Stimulated activated CD4-positive, alpha-beta T cell treated with anti-CD3 and anti-CD28 coated beads, Interleukin-1b, Interleukin-23, amount 100 ng/mL, for 4 hours (primary cell): ENCODE results near the gene KRT2.

Experiments used
- DNase-seq, 2 donors: peaks; one replicate each; pipeline ENCODE4 v3.0.0-alpha.2; 2020; ENCODE audit warnings: low read depth in 2 of 2

Gene KRT2

GRCh38 chr12:52666471-52666870, 14.5 kb upstream of the KRT2 start:
- DNase-seq, result no peak

DNA sequence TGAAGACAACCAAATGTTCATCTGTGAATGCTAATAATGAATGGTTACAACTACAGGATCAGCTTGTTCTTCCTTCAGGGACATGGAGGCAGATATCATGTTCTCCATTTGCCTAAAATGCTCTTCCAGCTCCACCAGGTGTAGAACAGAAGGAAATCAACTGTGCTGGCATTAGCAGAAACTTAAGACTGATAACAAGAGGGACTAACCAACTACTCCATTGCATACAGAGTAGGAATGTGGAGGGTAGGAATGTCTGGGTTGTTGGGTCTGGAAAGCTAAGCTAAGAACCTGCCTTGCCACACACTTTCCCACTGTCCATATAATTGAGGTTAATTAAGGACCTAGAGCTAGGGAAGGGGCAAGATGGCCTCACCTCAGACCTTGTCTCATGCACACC, 11.4 kb upstream of the KRT2 start:
- DNase-seq, result no peak

- no peak for DNase-seq
Measured at GRCh38 chr12:52662918-52663229, 10.9 kb upstream of the KRT2 start.

- no peak for DNase-seq
Measured at GRCh38 chr12:52662093-52662917, 10.3 kb upstream of the KRT2 start.

GRCh38 chr12:52661668-52662067, 9.7 kb upstream of the KRT2 start:
- no peak for DNase-seq

GRCh38 chr12:52660934-52661499, 9.0 kb upstream of the KRT2 start:
- no peak for DNase-seq

DNA sequence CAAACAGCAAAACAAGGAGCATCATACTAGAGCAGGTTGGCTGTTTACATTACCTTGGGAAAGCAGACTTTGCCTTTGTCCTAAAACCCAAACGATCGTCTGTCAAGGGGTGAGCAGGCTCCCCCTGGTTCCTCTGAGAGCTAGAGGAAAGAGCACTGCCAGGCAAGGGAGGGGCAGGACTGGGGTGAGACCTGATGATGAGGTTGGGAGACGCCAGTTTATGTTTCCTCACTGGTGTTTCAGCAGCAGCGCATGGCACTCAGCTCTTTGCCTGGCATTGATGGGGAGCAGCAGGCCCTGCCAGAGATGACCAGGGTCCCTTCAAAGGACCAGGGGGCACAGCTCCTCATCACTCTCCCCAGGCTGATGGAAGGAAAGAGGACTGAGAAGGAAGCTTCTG, 7.9 kb upstream of the KRT2 start:
- no peak for DNase-seq

- no peak for DNase-seq
Measured at GRCh38 chr12:52659395-52659794, 7.4 kb upstream of the KRT2 start.

DNA sequence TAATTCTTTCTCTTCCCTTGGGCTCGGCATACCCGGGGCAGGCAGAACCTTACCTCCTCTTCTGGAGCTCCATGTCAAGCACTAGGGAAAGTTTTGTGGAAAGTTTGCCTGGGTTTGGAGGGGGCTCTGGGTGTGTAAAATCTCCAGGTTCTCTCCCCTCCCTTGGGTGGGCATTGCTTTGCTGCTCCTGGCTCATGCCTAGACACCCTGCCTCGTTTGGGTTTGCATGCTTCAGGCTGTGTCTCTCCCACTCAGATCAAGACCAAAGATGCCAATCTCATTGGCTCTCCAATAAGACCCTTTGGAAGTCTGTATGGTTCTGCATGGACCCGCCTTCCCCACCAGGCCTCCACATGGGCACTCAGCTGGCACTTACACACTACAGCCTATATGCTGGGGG, 6.2 kb upstream of the KRT2 start:
- DNase-seq, result no peak

GRCh38 chr12:52657250-52657902, 5.4 kb upstream of the KRT2 start:
- DNase-seq, result no peak

DNA sequence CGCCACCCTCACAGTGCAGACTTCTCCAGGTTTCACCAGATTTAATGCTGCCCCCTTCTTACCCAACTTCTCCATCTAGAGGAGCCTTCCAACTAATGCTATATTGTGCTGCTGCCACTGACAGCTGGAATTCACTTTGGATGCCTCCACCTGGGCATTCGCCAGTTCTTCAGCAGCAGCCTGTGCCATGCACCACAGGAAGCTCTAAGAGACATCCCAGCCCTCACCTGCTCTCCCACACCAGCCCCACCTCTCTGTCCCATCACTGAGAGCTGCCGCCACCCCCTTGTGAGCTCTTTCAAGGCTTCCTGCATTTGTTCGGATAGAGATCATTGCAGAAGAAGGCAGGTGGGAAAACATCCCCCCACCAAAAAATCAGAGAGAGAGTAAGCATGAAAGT, 4.6 kb upstream of the KRT2 start:
- DNase-seq, result no peak

DNA sequence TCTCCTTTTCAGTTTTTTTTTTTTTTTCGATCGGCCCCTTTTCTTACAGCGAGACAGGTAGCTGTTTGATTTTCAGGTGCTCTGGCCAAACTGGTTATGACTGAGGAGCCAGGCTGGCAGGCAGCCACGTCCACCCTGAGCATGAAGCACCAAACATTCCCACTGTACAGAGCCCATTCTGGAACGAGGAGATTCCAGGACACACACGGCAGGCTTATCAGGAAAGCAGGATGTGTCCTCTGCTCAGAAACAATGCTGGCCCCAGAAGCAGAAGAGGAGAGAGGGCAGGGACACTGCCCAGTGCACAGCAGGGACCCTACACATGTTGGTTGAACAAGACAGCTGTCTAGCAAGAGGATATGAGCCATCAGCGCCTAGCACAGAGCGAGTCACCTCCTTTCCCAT, 3.7 kb upstream of the KRT2 start:
- DNase-seq, result no peak

- no peak for DNase-seq
Measured at GRCh38 chr12:52655251-52655650, 3.2 kb upstream of the KRT2 start.

- DNase-seq, result no peak
Measured at GRCh38 chr12:52650520-52651081, 1.4 kb downstream of the KRT2 start.

DNA sequence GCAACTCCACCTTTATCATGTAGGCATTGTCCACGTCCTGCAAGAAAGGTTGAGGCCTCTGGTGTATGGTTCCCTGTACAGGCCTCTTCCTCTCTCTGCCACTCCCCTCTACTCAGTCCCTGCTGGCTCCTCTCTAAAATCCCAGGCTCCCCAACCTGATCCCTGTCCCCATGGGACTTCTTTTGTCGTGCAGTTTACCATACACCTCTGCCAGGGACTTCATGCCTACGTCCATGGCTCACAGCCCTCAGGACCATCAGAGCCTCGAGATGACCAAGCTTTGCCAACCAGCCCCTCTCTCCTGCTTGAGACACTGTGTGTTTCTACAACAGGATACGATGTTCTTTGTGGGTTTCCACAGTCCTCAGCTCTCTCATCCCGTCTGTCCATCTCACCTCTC, 2.9 kb downstream of the KRT2 start:
- no peak for DNase-seq

- DNase-seq, result no peak
Measured at GRCh38 chr12:52648012-52648550, 3.9 kb downstream of the KRT2 start.

- DNase-seq, result no peak
Measured at GRCh38 chr12:52647601-52648000, 4.4 kb downstream of the KRT2 start.

GRCh38 chr12:52646613-52647012, 5.4 kb downstream of the KRT2 start:
- DNase-seq, result no peak

DNA sequence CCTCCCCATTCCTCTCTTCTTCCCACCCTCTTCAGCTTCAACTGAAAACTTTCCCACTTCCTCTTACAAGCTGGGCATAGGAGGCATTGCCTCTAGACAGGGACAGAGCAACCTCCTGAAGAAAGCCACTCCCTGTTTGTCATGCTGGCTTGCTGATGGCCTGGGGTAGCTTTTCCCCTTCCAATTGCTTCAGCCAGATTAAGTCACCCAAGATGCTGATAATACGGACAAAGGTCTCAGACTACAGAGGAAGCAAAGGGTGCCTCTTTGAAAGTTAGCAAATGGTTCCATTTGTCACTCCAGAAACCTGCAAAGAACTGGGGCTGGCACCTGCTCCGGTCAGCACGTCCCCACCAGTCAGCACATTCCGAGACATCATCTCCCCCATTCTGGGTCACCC, 6.0 kb downstream of the KRT2 start:
- DNase-seq, result no peak

- no peak for DNase-seq
Measured at GRCh38 chr12:52645120-52645761, 6.8 kb downstream of the KRT2 start.

- DNase-seq, result no peak
Measured at GRCh38 chr12:52644078-52644415, 8.0 kb downstream of the KRT2 start.
